Panc1 (cell line): ENCODE results near the gene IL31RA. TPM values are rescaled to one million over a fixed set of nuclear protein-coding genes. Genes with fewer than 3 reads are reported as not detected.

Experiments
- ATAC-seq: fragments of 200-7000 bp; cut with Tn5 transposase; 2 replicates; pipeline ENCODE4 v1.9.1; 2020; ENCODE audit warnings: mild to moderate bottlenecking, moderate library complexity
- BruUV-seq: library from RNA; stranded (reverse); fragments of 400-500 nt; replicated peaks from 2 replicates; lab custom pipeline; 2021; lab: Mats Ljungman, UMichigan
- CTCF ChIA-PET: fragments of 300-600 bp; sonication (Branson Sonifier 250); formaldehyde crosslinking; loops from one replicate; lab custom pipeline; 2022; ENCODE audit warnings: antibody characterized with exemption; lab: Charles Lee
- POLR2A ChIA-PET: fragments of 300-600 bp; sonication (Branson Sonifier 250); formaldehyde crosslinking; loops from one replicate; lab custom pipeline; 2022; ENCODE audit warnings: antibody characterized with exemption; lab: Charles Lee
- DNase-seq: peaks from one replicate; pipeline ENCODE4 v3.0.0-alpha.2; 2010; ENCODE audit warnings: low read depth, low spot score
- H3K27ac ChIP-seq: 2 replicates; pipeline ENCODE4 v1.5.1; 2011; ENCODE audit warnings: mild to moderate bottlenecking, low read length, inconsistent platforms
- H3K27me3 ChIP-seq: fragments of 200-500 bp; sonication (Bioruptor generic); 2 replicates; pipeline ENCODE4 v1.6.0; 2014; ENCODE audit warnings: low read length, inconsistent platforms; ENCODE audit not compliant: control insufficient read depth, insufficient read depth
- H3K36me3 ChIP-seq: fragments of 200-500 bp; sonication (Bioruptor generic); 2 replicates; pipeline ENCODE4 v1.5.1; 2014; ENCODE audit warnings: inconsistent platforms, mild to moderate bottlenecking, low read length, moderate library complexity; ENCODE audit not compliant: control insufficient read depth, insufficient read depth
- H3K4me1 ChIP-seq: 2 replicates; pipeline ENCODE4 v1.5.1; 2011; ENCODE audit warnings: inconsistent platforms, mild to moderate bottlenecking, low read length, moderate library complexity; ENCODE audit not compliant: control insufficient read depth, insufficient read depth
- H3K4me3 ChIP-seq, 2 experiments: 2 replicates each; pipeline ENCODE4 v1.5.1; 2011 to 2012; ENCODE audit warnings: low read depth in 2 of 2, low read length in 2 of 2, mild to moderate bottlenecking in 2 of 2, inconsistent platforms in 1 of 2, moderate library complexity in 1 of 2
- H3K9me3 ChIP-seq: fragments of 200-500 bp; sonication (Bioruptor generic); 2 replicates; pipeline ENCODE4 v1.5.1; 2014; ENCODE audit warnings: low read depth, mild to moderate bottlenecking, inconsistent platforms, low read length, moderate library complexity; ENCODE audit not compliant: control insufficient read depth, insufficient read depth
- POLR2AphosphoS5 ChIP-seq: IDR thresholded peaks from 2 replicates; pipeline ENCODE4 v1.6.1; 2012; ENCODE audit warnings: mild to moderate bottlenecking, low read depth, low read length, moderate library complexity
- REST ChIP-seq, 2 experiments: IDR thresholded peaks; 2 replicates each; pipeline ENCODE4 v1.6.1; 2011 to 2012; ENCODE audit warnings: low read depth in 2 of 2, control low read depth in 1 of 2, low read length in 1 of 2, mild to moderate bottlenecking in 1 of 2, moderate library complexity in 1 of 2; ENCODE audit not compliant: insufficient read depth in 1 of 2
- SIN3A ChIP-seq: IDR thresholded peaks from 2 replicates; pipeline ENCODE4 v1.6.1; 2012; ENCODE audit warnings: low read depth, mild to moderate bottlenecking, low read length, moderate library complexity, borderline replicate concordance; ENCODE audit not compliant: insufficient read depth
- TCF7L2 ChIP-seq: IDR thresholded peaks from 2 replicates; pipeline ENCODE4 v1.6.1; 2011; ENCODE audit warnings: mild to moderate bottlenecking, low read depth, low read length, inconsistent platforms
- in situ Hi-C: cut with HindIII; loops from 2 replicates; pipeline ENCODE4 v1.10.0; 2016; ENCODE audit warnings: low sequenced_read_pairs, low pct_unique_long_range_greater_than_20kb
- intact Hi-C: fragments of 100-400 bp; cut with micrococcal nuclease; formaldehyde crosslinking; loops from one replicate; pipeline ENCODE4 v1.10.0; 2022; ENCODE audit not compliant: unreplicated experiment
- total RNA-seq: library from RNA; stranded (reverse); gene quantifications from one replicate; pipeline ENCODE4 v1.2.1, GENCODE V29; 2021; ENCODE audit not compliant: unreplicated experiment
- TF ChIP-seq, protein P1 (sequence below): fragments of 450-650 bp; IDR thresholded peaks from 2 replicates; pipeline ENCODE4 v1.5.1; 2017; ENCODE audit warnings: mild to moderate bottlenecking

IL31RA gene
- total RNA-seq, 1 experiment from 2014 or later: 3.1 TPM

- Histone ChIP-seq H3K9me3 (no peaks in the 10 kb centered on the region), H3K4me1 (no peaks in the 10 kb centered on the region), H3K27me3 (no peaks in the 10 kb centered on the region), H3K4me3 (no peak overlapping the region), H3K27ac (no peak overlapping the region), H3K36me3 (peaks cover 7% of the 10 kb centered on the region; the same call in 1 of the 2 replicates)
- ChIA-PET POLR2A (no interaction called here), CTCF (interaction anchor here (0.6 kb wide), 1 partner anchor 1314 kb away, joined by 3 read pairs; no protein-coding TSS in a partner anchor)
- in situ Hi-C loops: no loop called here
- TF ChIP-seq POLR2AphosphoS5: no peak
- TF ChIP-seq REST (IDR thresholded peaks at IDR 0.05; ENCODE audit: insufficient read depth in 1 of 2, low read depth in 2 of 2, low read length in 1 of 2): no peak
- no peak for ATAC-seq
- no TSS peak for BruUV-seq
- no peak for DNase-seq
- intact Hi-C loops: no loop called here
These were observed 83.6 kb downstream of the IL31RA start for GRCh38 chr5:55934720-55935119.

DNA sequence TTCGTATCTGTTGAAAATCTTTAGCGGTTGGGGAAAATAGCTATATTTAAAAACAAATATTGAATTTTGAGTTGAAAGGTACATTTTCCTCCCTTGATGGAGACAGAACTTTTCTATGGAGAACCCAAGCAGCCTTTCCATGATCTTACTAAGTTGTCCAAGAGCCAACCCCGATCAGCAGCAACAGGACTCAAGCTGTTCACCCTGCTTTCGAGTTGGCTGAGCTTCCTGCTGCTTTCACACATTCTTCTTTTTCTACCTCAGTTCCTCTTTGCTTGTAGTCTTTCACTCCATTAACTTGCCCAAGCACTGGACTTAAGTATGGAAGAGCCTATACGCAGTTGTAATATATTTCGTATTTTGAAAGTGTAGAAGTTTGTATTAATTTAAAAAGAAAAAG is 84.2 kb downstream of the IL31RA start:
- Histone ChIP-seq H3K36me3 (peaks cover 11% of the 10 kb centered on the region), H3K27me3 (no peaks in the 10 kb centered on the region), H3K9me3 (no peaks in the 10 kb centered on the region), H3K27ac (no peak overlapping the region), H3K4me3 (no peak overlapping the region), H3K4me1 (no peaks in the 10 kb centered on the region)
- in situ Hi-C loops: no loop called here
- POLR2A ChIA-PET: no interaction called here
- intact Hi-C loops: no loop called here
- ATAC-seq (no peak), DNase-seq (no peak)
- no TSS peak for BruUV-seq
- TF ChIP-seq POLR2AphosphoS5 (no peak), TCF7L2 (no peak), REST (IDR thresholded peaks at IDR 0.05; ENCODE audit: insufficient read depth in 1 of 2, low read depth in 2 of 2, low read length in 1 of 2) (no peak), SIN3A (no peak)
- TF ChIP-seq, protein P1, sequence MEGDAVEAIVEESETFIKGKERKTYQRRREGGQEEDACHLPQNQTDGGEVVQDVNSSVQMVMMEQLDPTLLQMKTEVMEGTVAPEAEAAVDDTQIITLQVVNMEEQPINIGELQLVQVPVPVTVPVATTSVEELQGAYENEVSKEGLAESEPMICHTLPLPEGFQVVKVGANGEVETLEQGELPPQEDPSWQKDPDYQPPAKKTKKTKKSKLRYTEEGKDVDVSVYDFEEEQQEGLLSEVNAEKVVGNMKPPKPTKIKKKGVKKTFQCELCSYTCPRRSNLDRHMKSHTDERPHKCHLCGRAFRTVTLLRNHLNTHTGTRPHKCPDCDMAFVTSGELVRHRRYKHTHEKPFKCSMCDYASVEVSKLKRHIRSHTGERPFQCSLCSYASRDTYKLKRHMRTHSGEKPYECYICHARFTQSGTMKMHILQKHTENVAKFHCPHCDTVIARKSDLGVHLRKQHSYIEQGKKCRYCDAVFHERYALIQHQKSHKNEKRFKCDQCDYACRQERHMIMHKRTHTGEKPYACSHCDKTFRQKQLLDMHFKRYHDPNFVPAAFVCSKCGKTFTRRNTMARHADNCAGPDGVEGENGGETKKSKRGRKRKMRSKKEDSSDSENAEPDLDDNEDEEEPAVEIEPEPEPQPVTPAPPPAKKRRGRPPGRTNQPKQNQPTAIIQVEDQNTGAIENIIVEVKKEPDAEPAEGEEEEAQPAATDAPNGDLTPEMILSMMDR: no peak
- CTCF ChIA-PET: interaction anchor here (0.7 kb wide), 1 partner anchor 12 kb away, joined by 4 read pairs; no protein-coding TSS in a partner anchor
